Measurements from ENCODE around the gene PPP2R5A. TPM values are rescaled to one million over a fixed set of nuclear protein-coding genes. Genes with fewer than 3 reads are reported as not detected.

Gene PPP2R5A
- total and polyA plus RNA-seq, 2 of the 13 experiments (the other 11 are each of a cell fraction or from before 2014, with no cell fraction given): 22.0 to 31.4 TPM

GRCh38 chr1:212254853-212255363 lies 30.3 kb upstream of the PPP2R5A start (continued):
- TF ChIP-seq IKZF4 (CRISPR knock-in tag; IDR thresholded peaks at IDR 0.05; ENCODE audit: borderline replicate concordance, low read depth, not compliant biosample characterization) (no peak), ZNF768 (CRISPR knock-in tag; IDR thresholded peaks at IDR 0.05) (no peak), NFKBIZ (CRISPR knock-in tag; IDR thresholded peaks at IDR 0.05) (peak; percentile 72; the same call in 1 of the 2 replicates), TEAD3 (CRISPR knock-in tag; optimal IDR thresholded peaks at IDR 0.05; ENCODE audit: borderline replicate concordance) (peak; percentile 98), ATF3 (CRISPR knock-in tag; IDR thresholded peaks at IDR 0.05) (peak; percentile 99), NFE2 (CRISPR knock-in tag; IDR thresholded peaks at IDR 0.05) (no peak), ZBED4 (CRISPR knock-in tag; IDR thresholded peaks at IDR 0.05; ENCODE audit: borderline replicate concordance) (no peak), ZNF775 (CRISPR knock-in tag; IDR thresholded peaks at IDR 0.05; ENCODE audit: borderline replicate concordance) (no peak), ZFX (CRISPR knock-in tag; IDR thresholded peaks at IDR 0.05; ENCODE audit: low read depth) (no peak), TAF1 (CRISPR knock-in tag; IDR thresholded peaks at IDR 0.05) (no peak), RBM39 (IDR thresholded peaks at IDR 0.05; ENCODE audit: low read depth, low read length, poor library complexity, severe bottlenecking) (no peak), SIN3A (IDR thresholded peaks at IDR 0.05; ENCODE audit: borderline replicate concordance, low read depth, low read length) (no peak), THRA (CRISPR knock-in tag; IDR thresholded peaks at IDR 0.05; ENCODE audit: borderline replicate concordance) (peak; percentile 73; the same call in 1 of the 2 replicates), ZNF30 (CRISPR knock-in tag; IDR thresholded peaks at IDR 0.05) (no peak), PLSCR1 (CRISPR knock-in tag; IDR thresholded peaks at IDR 0.05; ENCODE audit: borderline replicate concordance) (no peak), ZNF530 (CRISPR knock-in tag; IDR thresholded peaks at IDR 0.05; ENCODE audit: low read depth) (no peak), HNRNPL (IDR thresholded peaks at IDR 0.05; ENCODE audit: low read depth, low read length) (no peak), U2AF1 (optimal IDR thresholded peaks at IDR 0.05; ENCODE audit: low read depth, low read length) (no peak), TFE3 (CRISPR knock-in tag; IDR thresholded peaks at IDR 0.05) (peak; percentile 67; the same call in 1 of the 2 replicates), ATAD3A (CRISPR knock-in tag; IDR thresholded peaks at IDR 0.05) (no peak), NAIF1 (CRISPR knock-in tag; IDR thresholded peaks at IDR 0.05; ENCODE audit: borderline replicate concordance) (no peak), ZSCAN21 (CRISPR knock-in tag; IDR thresholded peaks at IDR 0.05; ENCODE audit: borderline replicate concordance) (peak; percentile 44; the same call in 1 of the 2 replicates), ZNF180 (CRISPR knock-in tag; IDR thresholded peaks at IDR 0.05; ENCODE audit: borderline replicate concordance, low read depth) (no peak)

Data from HepG2 (cell line).